ENCODE measurements around the gene SCN5A. TPM values are rescaled to one million over a fixed set of nuclear protein-coding genes. Genes with fewer than 3 reads are reported as not detected.

The SCN5A gene
- polyA plus RNA-seq, 1 of the 3 experiments (the other 2 are of a cell fraction) = 0.18 TPM

GRCh38 chr3:38608086-38608775, 41.3 kb downstream of the SCN5A start:
- Histone ChIP-seq H3K79me2 (ENCODE audit: insufficient read depth) (no peaks in the 10 kb centered on the region), H3K27me3 (ENCODE audit: insufficient read depth) (no peaks in the 10 kb centered on the region), H3K9ac (no peak overlapping the region), H4K20me1 (ENCODE audit: insufficient read depth) (no peaks in the 10 kb centered on the region), H3K36me3 (replicated peaks in 1 of 2; ENCODE audit: control insufficient read depth in 1 of 2, insufficient read depth in 2 of 2, low read length in 1 of 2) (no peaks in the 10 kb centered on the region), H3F3A (replicated peaks; ENCODE audit: insufficient read depth) (no peaks in the 10 kb centered on the region), H2AFZ (ENCODE audit: low read depth) (no peak overlapping the region), H3K9me2 (no peaks in the 10 kb centered on the region), H3K27ac (ENCODE audit: low read depth in 2 of 2, low read length in 1 of 2) (no peak overlapping the region), H3K9me3 (no peaks in the 10 kb centered on the region), H3K4me3 (ENCODE audit: low read depth in 2 of 2, low read length in 1 of 2) (no peak overlapping the region), H3K4me2 (no peak overlapping the region), H3K4me1 (ENCODE audit: control insufficient read depth in 1 of 2, insufficient read depth in 2 of 2, low read depth in 1 of 2, low read length in 1 of 2) (no peaks in the 10 kb centered on the region)
- DNase-seq = no peak
- no peak for TF ChIP-seq RXRA (IDR thresholded peaks at IDR 0.05; ENCODE audit: borderline replicate concordance, low read depth)
- TF ChIP-seq EZH2phosphoT487 (IDR thresholded peaks at IDR 0.05; ENCODE audit: borderline replicate concordance, low read depth) = no peak
- no peak for TF ChIP-seq MEF2A (IDR thresholded peaks at IDR 0.05; ENCODE audit: borderline replicate concordance, low read depth)
- no peak for TF ChIP-seq YY1 (IDR thresholded peaks at IDR 0.05; ENCODE audit: low read depth)
- no peak for TF ChIP-seq MAX (IDR thresholded peaks at IDR 0.05; ENCODE audit: low read depth)
- TF ChIP-seq RFX5 (IDR thresholded peaks at IDR 0.05; ENCODE audit: low read length) = no peak
- no peak for TF ChIP-seq FOSL2 (IDR thresholded peaks at IDR 0.05; ENCODE audit: borderline replicate concordance, low read depth)
- TF ChIP-seq REST (IDR thresholded peaks at IDR 0.05; ENCODE audit: low read depth, low read length) = no peak
- no peak for TF ChIP-seq TAF1 (IDR thresholded peaks at IDR 0.05; ENCODE audit: borderline replicate concordance, low read depth, low read length)
- no peak for TF ChIP-seq NRF1 (IDR thresholded peaks at IDR 0.05; ENCODE audit: low read depth, low read length)
- TF ChIP-seq TCF12 (IDR thresholded peaks at IDR 0.05) = no peak
- no peak for TF ChIP-seq TEAD4 (IDR thresholded peaks at IDR 0.05; ENCODE audit: borderline replicate concordance, insufficient read depth)
- ChIA-PET CTCF (interaction anchor here (0.6 to 0.8 kb wide), 2 partner anchors 42 to 80 kb away, joined by 3 read pairs; no protein-coding TSS in a partner anchor), POLR2A (no interaction called here)
- WGBS (ENCODE audit: low lambda C conversion rate) = 42% methylated on average over 10 of the region's 13 CpGs

GRCh38 chr3:38606561-38606960, 42.9 kb downstream of the SCN5A start:
- no peak for DNase-seq
- Histone ChIP-seq H4K20me1 (ENCODE audit: insufficient read depth) (no peaks in the 10 kb centered on the region), H3K36me3 (replicated peaks in 1 of 2; ENCODE audit: control insufficient read depth in 1 of 2, insufficient read depth in 2 of 2, low read length in 1 of 2) (no peaks in the 10 kb centered on the region), H3K4me2 (no peak overlapping the region), H3K9ac (no peak overlapping the region), H3K9me3 (no peaks in the 10 kb centered on the region), H3K4me3 (ENCODE audit: low read depth in 2 of 2, low read length in 1 of 2) (no peak overlapping the region), H3F3A (replicated peaks; ENCODE audit: insufficient read depth) (no peaks in the 10 kb centered on the region), H3K27ac (ENCODE audit: low read depth in 2 of 2, low read length in 1 of 2) (no peak overlapping the region), H3K27me3 (ENCODE audit: insufficient read depth) (no peaks in the 10 kb centered on the region), H3K9me2 (no peaks in the 10 kb centered on the region), H2AFZ (ENCODE audit: low read depth) (no peak overlapping the region), H3K4me1 (ENCODE audit: control insufficient read depth in 1 of 2, insufficient read depth in 2 of 2, low read depth in 1 of 2, low read length in 1 of 2) (peaks cover 0 to 13% of the 10 kb centered on the region in 2 experiments; a peak in 1 of 4 replicates), H3K79me2 (ENCODE audit: insufficient read depth) (no peaks in the 10 kb centered on the region)
- ChIA-PET CTCF (interaction anchor here (0.6 to 1.2 kb wide), 5 partner anchors 11 to 393 kb away, joined by 3 to 4 read pairs (median 3); no protein-coding TSS in a partner anchor), POLR2A (no interaction called here)
- WGBS (ENCODE audit: low lambda C conversion rate) = 76% methylated on average over 9 of the region's 11 CpGs
- TF ChIP-seq MAX (IDR thresholded peaks at IDR 0.05; ENCODE audit: low read depth) (no peak), CHD2 (IDR thresholded peaks at IDR 0.05; ENCODE audit: low read length, partially characterized antibody) (no peak), SIN3A (IDR thresholded peaks at IDR 0.05; ENCODE audit: borderline replicate concordance, low read depth, low read length) (no peak), ELF1 (IDR thresholded peaks at IDR 0.05) (no peak), RFX5 (IDR thresholded peaks at IDR 0.05; ENCODE audit: low read length) (no peak), TCF12 (IDR thresholded peaks at IDR 0.05) (no peak), RXRA (IDR thresholded peaks at IDR 0.05; ENCODE audit: borderline replicate concordance, low read depth) (no peak), SMC3 (IDR thresholded peaks at IDR 0.05; ENCODE audit: low read depth, low read length) (no peak), IRF3 (IDR thresholded peaks at IDR 0.05; ENCODE audit: low read depth, low read length) (no peak), USF1 (IDR thresholded peaks at IDR 0.05; ENCODE audit: borderline replicate concordance, low read depth) (no peak), ZBTB33 (IDR thresholded peaks at IDR 0.05; ENCODE audit: borderline replicate concordance, low read depth) (no peak)

Data from SK-N-SH (cell line).